H1 (cell line): ENCODE results near the gene HDGFL3.

ENCODE experiments used
- CEBPB ChIP-seq: IDR thresholded peaks from 2 replicates; pipeline ENCODE4 v1.6.1; 2012; ENCODE audit warnings: low read depth, low read length
- CTCF ChIP-seq, 3 experiments: IDR thresholded peaks; 1 replicate in 2 of 3; 2 replicates in 1 of 3; pipeline versions ENCODE4 v1.5.1 to v1.6.1; 2011; ENCODE audit warnings: low read length in 3 of 3, mild to moderate bottlenecking in 3 of 3, inconsistent platforms in 2 of 3, low read depth in 1 of 3, moderate library complexity in 1 of 3; ENCODE audit not compliant: insufficient read depth in 1 of 3; ENCODE audit errors: control extremely low read depth in 1 of 3
- RXRA ChIP-seq: IDR thresholded peaks from 2 replicates; pipeline ENCODE4 v1.6.1; 2011; ENCODE audit warnings: low read depth, mild to moderate bottlenecking, low read length, moderate library complexity; ENCODE audit not compliant: insufficient read depth

- TF ChIP-seq CTCF (IDR thresholded peaks at IDR 0.05; ENCODE audit: control extremely low read depth in 1 of 3, insufficient read depth in 1 of 3, low read depth in 1 of 3, low read length in 3 of 3) (no peak), RXRA (no peak), CEBPB (no peak)
Observed at GRCh38 chr15:83081256-83082014, 126.2 kb downstream of the HDGFL3 start.
